OCI-M1 (cell line): ENCODE data around the gene FSTL1.

Experiments used
- DNase-seq: peaks from one replicate; lab custom pipeline; 2025; lab: John Stamatoyannopoulos, UW

Gene FSTL1

GRCh38 chr3:120468635-120469295 is 18.0 kb upstream of the FSTL1 start:
- DNase-seq = no peak

GRCh38 chr3:120462409-120462959 is 11.7 kb upstream of the FSTL1 start:
- DNase-seq = no peak

GRCh38 chr3:120461416-120461815 is 10.6 kb upstream of the FSTL1 start:
- DNase-seq = peak; percentile 5

DNA sequence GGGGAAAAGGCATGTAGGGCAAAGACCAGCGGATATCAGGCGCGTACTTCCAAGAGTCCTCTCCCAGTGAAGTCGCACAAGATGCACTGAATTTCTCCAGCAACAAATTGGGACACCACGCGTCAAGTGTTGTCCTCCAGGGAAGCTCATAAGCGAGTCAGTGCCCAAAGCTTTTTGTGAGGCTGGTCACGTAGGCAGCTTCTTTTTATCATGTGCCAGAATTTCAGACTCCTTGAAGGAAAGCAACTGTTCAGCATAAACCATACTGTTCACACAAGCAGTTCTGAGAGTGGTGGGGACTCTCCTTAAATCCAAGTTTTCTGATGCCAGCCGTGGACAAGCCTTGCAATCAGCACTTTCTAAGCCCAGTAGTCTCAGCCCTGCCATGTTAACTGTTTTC is 10.1 kb upstream of the FSTL1 start:
- no peak for DNase-seq

DNA sequence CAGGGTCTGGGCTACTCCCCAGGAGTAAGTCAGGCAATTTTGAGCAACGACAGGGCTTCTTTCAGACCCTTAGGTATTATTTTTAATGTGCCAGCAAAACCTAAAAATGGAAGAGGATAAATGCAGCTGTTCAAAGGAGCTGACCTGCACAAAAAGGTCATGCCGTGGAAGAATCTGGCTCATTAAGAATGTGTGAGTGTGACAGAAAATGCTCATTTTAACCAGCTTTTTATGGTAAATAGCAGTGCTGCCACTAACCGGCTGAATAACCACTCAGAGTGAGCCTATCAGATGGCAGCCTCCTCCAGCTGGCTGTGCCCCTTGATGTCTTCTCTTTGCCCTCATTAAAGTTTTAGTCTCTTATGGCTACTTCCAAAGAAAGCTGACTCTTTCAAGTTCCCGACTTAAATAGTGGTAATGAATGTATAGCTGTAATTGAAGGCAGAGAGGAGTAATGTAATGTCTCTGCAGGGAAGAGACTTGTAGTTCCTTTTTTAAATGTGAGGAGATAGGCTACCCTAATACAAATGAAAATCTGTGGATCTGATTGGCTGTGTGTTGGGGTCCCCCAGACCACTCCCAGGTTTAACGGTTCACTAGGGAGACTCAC is 9.5 kb upstream of the FSTL1 start:
- DNase-seq = no peak

DNA sequence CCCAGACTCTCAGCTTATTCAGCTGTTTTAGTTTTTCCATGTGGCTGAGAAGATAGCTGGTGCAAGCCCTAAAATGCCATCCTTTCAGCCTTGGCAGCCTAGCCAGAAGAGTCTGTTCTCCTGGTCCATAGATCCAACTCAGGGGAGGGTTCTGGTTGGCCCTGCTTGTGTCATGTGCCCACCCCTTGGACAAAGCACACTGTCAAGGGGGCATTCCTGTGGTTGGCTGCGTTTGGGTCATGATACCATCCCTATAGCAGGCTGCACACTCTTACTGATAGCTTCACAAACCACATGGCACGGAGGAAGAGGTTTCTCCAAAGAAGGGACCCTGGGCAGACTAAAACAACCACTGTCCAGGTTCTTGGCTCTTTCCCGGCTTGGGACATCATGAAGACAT is 8.4 kb upstream of the FSTL1 start:
- no peak for DNase-seq

GRCh38 chr3:120457827-120458226 is 7.0 kb upstream of the FSTL1 start:
- no peak for DNase-seq

DNA sequence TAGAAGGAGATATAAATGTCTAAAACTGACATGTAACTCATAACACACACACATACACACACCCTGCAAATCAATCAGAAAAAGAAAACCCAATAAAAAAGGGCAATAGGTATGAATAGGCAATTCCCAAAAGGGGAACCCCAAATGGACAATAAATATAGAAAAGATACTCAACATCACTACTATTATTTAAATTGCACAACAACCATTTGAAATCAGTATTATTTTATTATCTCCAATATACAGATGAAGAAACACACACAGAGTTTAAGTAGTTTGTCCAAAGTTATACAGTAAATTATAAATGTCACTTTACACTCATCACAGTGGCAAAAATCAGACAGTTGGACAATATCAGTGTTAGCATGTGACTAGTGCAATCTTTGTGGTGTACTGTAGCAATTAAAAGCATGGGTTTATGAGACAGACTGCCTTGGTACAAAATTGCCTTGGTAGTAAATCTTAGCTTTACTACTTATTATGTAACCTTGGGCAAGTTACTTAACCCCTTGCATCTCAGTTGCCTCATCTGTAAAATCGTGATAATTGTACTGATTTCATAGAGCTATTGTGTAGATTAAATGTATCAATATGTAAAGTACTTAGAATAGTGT is 3.4 kb upstream of the FSTL1 start:
- DNase-seq = peak; percentile 2

GRCh38 chr3:120452816-120453215 is 2.0 kb upstream of the FSTL1 start:
- no peak for DNase-seq

GRCh38 chr3:120451806-120452205 is 1.0 kb upstream of the FSTL1 start:
- DNase-seq = peak; percentile 41

GRCh38 chr3:120451272-120451761 is 525 bp upstream of the FSTL1 start:
- no peak for DNase-seq

DNA sequence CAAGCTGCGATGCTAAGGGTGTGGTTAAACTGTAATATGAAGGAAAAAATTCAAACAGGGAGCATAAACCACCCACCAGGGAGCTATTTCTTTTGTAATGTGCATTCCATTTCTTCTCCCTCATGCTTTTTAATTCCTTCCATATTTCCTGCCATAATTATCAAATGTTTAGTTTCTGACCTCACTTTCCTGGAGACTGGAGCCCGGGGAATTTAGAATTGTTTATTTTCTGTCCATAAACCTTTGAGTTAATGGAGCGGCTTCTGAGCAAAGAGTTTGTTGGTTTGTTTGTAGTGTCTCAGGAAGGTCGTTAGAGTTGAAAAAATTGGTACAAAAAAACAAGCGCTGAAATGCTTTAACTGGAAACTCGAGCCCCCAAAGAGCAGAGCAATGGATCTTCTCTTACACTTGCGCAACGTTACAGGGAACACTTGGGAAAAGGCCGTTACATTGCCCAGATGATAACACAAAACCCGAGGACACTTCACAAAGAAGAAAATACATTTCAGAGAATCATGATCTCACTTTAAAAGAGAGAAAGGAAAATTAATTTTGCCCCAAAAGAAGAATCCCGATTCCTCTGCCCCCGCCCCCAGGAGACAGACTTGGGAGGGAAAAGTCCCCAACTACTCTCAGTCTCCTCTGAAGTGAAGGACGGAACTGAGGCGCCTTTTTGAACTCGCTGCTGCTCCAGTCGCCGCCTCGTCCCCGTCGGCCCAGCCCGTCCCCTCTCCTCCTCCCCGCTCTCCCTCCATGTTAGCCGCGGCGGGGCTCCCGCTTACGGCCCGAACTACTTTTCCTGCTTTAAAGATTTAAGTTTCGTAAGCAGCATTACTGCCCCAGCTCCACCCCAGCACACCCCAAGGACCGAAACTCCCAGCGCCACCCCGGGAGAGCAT is 842 bp downstream of the FSTL1 start:
- DNase-seq = no peak

DNA sequence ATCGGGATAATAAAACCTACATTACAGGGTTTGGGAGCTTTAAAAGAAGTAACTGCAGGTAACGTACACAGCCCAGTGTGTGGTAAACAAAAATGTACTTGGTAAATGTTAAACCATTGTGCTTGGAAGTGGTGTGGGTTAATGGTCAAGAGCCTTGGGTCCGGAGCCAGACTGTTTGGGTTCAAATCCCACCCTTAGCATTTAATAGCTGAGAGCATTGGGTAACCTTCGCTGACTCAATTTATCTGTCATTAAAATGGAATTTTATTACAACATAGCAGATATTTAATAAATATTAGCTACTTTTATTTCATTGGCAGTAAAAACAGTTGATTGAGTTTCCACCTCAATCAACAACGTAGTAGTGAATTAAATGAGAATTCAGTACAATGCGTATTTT is 1.5 kb downstream of the FSTL1 start:
- DNase-seq = no peak

DNA sequence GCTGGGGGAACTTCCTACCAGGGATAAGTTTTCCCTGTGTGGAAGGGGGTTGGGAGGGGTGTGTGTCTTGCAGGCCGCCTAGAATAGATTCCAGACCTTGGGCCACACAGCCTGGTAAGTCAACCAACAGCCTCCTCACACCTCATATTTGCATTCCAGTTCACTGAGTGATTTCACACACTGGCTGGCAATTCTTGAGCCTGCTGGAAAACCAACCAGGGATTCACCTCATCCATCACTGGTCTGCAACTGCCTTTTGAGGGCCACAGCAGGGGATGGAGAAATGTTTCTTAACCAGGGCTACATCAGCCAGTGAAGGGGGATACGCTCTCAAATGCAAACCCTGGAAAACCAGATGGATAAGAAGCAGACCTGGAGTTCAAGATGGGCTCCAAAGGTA is 2.0 kb downstream of the FSTL1 start:
- no peak for DNase-seq

DNA sequence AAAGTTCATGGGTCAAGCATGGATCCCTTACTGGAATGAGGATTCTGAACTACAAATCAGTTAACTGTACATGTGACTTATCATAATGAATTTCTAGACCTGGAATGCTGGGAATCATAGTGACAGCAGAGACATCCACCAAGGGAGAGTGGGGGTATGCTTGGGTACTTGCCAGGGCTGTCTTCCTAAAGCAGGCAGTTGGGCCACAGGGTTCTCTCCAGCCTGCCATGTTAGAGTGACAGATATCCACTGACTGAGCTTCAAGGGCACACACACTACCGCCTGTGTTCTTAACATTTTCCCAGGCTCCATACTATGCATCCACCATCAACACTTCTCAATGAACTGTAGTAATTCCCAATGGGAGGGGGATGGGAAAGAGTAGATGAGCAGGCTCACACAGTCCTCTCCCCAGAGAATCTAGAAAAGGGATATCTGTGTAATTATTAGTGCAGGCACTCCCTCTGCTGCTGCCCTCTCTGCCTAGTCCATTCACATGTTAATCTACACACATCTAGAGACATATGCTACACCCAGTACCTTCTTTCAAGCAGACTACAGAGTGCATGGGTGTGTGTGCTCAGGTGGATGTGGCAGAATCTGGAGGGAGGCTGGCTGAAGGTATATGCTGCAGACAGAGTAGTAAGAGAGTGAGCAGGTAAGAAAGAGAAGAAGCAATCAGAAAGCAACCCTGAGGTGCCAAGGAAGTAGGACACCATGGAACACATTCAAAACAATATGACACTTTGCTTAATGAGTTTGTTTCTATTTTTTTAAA is 3.7 kb downstream of the FSTL1 start:
- DNase-seq = no peak

GRCh38 chr3:120445654-120446053 is 5.1 kb downstream of the FSTL1 start:
- no peak for DNase-seq

DNA sequence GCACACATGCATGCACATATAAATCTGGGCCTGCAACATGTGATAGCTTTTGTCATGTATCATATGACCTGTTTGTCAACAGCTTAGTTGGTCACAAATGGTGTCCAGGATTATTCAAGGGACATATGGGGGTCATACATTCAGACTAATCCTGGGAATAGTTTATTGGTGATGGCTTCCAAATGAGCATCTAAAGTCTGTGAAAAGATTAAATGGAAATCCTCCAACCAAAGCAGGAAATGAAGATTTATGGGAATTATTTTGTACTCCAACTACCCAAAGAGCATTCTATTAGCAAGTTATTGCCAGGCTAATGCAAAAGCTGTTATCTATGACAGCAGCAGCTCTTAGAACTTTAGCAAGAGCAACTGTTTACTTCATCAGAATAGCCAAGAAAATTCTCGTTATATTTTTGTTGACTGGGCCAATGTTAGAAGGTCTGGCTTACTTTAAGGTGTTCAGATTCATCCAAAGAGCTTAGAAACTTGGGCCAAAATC is 7.1 kb downstream of the FSTL1 start:
- DNase-seq = no peak

DNA sequence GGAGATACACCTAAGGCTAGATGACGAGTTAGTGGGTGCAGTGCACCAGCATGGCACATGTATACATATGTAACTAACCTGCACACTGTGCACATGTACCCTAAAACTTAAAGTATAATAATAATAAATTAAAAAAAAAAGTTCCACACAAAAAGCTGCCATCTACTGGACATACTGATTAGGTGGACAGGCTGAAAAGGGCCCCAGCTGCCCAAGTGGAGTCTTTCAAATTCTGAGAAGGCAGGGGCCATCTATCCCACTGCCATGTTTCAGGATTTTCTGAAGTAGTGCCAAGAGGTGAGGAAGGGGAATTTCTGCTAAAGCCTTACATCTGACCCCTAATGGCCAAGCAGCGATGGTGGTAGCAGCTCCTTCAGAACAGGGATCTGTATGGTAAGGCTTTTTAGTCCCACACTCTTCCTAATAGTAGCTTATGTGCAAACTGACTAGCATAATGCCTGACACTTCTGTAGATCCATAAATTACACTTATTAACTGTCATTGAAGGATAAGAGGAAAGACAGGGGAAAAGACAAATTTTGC is 7.7 kb downstream of the FSTL1 start:
- no peak for DNase-seq

- no peak for DNase-seq
These were observed 9.0 kb downstream of the FSTL1 start for GRCh38 chr3:120441776-120442175.

DNA sequence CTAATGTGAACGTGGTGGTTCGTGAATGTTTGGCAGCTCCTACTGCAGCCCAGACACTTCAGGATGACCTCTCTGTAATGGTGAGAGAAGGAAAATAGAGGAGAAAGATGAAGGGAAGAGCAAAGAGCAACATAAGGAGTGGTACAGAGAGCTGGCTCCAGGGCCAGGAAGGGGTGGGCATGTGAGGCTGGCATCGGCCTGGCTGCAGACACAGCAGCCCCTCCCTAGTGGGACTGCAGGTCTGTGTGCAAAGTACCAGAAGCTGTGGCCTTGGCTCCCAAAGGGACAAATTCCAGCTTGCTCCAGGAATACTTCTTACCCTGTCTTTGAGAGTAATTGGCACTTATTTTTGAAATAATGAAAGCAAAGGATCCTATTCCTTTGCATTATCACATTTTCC is 10.0 kb downstream of the FSTL1 start:
- no peak for DNase-seq
